NAMALWA (cell line): ENCODE data around the gene DISP2.

Experiments used
- DNase-seq: peaks from one replicate; pipeline ENCODE4 v3.0.0-alpha.2; 2015; ENCODE audit warnings: low spot score

Gene DISP2

DNA sequence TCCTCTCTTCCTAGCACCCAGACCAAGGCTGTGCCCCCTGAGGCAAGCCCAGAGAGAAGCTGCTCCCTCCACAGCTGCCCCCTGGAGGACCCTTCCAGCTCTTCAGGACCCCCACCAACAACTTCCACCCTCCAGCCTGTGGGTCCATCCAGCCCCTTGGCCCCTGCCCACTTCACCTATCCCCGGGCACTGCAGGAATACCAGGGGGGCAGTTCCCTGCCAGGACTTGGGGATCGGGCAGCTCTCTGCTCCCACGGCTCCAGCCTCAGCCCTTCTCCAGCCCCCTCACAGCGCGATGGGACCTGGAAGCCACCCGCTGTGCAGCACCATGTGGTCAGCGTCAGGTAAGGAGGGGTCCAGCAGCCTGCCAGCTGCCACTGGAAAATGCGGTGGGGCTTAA lies 5.6 kb downstream of the DISP2 start:
- no peak for DNase-seq

DNA sequence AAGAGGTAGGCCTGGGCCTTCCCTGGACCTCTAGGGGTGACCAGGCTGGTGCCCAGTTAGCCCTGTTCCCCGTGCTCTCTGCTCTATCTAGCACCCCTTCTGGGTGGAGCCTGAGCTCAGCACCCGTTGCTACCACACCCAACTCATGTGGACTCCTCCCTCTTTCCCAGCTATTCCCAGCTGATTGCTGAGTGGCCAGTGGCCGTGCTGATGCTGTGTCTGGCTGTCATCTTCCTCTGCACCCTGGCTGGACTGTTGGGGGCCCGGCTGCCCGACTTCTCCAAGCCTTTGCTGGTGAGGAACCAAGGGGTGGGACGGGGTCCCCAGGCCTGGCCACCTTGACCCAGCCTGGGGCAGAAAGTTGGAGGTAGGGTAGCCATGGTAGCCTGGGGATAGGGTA lies 6.2 kb downstream of the DISP2 start:
- no peak for DNase-seq

DNA sequence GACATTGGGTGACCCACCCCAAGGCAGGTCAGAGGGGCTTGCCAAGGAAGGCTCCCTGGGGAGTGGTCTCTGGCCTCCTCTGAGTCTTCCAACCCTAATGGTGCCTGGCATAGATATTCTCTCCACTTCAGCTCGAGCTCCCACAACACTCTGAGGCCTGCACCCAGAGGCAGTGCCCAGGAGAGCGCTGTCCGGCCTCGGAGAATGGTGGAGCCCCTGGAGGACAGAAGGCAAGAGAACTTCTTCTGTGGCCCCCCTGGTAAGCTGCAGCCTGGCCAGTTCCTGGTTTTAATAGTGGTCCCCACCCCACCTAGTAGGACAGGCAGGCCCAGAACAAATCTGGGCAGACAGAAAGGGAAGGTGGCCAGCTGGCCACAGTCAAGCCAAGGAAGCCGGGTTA lies 7.0 kb downstream of the DISP2 start:
- DNase-seq, result no peak

DNA sequence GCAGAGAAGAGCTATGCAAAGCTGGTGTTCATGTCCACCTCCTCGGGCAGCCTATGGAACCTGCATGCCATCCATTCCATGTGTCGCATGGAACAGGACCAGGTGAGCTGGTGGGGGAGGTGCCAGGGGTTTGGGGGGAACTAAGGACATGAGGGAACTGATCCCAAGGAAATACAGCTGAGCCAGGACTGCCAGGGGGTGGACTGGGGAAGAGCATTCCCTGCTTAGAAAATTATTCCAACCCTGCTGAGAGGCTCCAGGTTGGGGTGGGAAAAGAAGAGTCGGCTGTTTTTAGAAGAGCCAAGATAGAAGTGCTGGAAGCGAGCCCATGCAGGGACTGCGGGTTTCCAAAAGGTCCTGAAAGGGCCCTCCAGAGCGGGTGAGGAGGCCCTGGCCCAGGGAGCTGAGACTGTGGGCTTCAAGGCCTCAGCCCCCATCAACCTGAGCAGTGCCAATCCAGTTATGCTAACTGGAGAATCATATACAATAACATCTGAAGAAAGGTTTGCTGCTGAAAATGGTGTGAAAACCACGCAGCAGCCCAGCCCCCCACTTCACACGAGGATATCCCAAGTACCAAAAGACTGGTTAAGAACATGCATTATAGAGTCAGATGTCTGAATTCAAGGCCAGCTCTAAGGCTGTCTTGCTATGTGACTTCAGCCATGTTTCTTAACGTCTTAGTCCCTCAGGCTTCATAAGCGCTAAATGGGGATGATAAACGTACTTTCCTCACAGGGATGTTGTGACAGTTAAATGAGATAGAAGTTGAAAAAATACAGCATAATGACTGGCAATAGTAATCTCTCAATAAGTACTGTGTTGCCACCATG lies 7.8 kb downstream of the DISP2 start:
- no peak for DNase-seq

DNA sequence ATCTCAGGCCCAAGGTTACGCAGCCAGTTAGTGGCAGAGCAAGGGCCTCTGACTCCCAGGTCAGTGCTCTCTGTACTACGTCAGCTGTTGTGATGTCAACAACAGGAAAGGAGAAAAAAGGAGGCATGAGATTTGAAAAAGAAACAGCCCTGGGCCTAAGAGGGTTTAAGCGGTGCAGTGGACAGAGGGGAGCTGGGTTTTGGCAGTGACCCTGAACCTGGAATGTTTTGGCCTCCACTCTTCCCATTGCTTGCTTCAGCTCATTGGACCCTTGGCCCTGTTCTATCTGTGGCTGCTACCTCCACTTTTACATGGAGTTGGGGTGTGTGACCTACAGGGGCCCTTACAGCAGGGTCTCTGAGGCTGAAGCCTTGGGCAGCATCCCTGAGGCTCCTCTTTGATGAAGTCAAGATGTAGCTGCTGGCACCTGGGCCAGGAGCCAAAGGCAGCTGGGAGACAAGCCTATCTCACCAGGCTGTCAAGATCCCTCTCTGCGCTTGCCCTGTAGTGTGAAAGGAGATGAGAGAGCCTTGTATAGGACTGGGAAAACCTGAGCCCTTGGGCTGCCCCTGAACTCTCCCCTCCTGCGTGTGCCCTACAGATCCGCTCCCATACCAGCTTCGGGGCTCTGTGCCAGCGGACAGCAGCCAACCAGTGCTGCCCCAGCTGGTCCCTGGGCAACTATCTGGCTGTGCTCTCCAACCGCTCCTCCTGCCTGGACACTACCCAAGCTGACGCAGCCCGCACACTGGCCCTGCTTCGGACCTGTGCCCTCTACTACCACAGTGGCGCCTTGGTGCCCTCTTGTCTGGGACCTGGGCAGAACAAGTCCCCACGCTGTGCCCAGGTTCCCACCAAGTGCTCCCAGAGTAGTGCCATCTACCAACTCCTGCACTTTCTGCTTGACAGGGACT lies 8.7 kb downstream of the DISP2 start:
- no peak for DNase-seq

DNA sequence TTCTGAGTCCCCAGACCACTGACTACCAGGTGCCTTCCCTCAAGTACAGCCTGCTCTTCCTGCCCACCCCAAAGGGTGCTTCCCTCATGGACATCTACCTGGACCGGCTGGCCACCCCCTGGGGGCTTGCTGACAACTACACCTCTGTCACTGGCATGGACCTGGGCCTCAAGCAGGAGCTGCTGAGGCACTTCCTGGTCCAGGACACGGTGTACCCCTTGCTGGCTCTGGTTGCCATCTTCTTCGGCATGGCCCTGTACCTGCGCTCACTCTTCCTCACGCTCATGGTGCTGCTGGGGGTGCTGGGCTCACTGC lies 9.3 kb downstream of the DISP2 start:
- DNase-seq, result no peak

DNA sequence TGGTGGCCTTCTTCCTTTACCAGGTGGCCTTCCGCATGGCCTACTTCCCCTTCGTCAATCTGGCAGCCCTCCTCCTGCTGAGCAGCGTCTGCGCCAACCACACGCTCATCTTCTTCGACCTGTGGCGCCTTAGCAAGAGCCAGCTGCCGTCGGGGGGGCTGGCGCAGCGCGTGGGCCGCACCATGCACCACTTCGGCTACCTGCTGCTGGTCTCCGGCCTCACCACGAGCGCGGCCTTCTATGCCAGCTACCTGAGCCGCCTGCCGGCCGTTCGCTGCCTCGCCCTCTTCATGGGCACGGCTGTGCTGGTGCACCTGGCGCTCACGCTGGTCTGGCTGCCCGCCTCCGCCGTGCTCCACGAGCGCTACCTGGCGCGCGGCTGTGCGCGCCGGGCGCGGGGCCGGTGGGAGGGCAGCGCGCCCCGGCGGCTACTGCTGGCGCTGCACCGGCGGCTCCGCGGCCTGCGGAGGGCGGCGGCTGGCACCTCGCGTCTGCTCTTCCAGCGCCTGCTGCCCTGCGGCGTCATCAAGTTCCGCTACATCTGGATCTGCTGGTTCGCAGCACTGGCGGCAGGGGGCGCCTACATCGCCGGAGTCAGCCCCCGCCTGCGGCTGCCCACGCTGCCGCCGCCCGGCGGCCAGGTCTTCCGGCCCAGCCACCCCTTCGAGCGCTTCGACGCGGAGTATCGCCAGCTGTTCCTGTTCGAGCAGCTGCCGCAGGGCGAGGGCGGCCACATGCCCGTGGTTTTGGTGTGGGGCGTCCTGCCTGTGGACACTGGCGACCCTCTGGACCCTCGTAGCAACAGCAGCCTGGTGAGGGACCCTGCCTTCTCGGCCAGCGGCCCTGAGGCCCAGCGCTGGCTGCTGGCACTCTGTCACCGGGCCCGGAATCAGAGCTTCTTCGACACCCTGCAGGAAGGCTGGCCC lies 9.9 kb downstream of the DISP2 start:
- DNase-seq, result peak; percentile 94

DNA sequence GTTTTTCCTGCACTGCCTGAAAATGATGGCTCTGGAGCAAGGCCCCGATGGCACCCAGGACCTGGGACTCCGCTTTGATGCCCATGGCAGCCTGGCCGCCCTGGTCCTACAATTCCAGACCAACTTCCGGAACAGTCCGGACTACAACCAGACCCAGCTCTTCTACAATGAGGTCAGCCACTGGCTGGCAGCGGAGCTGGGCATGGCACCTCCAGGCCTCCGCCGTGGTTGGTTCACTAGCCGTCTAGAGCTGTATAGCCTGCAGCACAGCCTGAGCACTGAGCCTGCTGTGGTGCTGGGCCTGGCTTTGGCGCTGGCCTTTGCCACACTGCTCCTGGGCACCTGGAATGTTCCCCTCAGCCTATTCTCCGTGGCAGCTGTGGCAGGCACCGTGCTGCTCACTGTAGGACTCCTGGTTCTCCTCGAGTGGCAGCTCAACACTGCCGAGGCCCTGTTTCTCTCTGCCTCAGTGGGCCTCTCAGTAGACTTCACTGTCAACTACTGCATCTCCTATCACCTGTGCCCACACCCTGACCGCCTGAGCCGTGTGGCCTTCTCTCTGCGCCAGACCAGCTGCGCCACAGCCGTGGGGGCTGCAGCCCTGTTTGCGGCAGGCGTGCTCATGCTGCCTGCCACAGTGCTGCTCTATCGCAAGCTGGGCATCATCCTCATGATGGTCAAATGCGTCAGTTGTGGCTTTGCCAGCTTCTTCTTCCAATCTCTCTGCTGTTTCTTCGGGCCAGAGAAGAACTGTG lies 10.9 kb downstream of the DISP2 start:
- DNase-seq, result no peak

DNA sequence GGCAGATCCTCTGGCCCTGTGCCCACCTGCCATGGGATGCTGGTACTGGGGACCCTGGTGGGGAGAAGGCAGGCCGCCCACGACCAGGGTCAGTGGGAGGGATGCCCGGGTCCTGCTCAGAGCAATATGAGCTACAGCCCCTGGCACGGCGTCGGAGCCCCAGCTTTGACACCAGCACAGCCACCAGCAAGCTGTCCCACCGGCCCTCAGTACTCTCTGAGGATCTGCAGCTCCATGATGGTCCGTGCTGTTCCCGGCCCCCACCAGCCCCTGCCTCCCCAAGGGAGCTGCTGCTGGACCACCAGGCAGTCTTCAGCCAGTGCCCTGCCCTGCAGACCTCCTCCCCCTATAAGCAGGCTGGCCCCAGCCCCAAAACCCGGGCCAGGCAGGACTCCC lies 11.5 kb downstream of the DISP2 start:
- no peak for DNase-seq

DNA sequence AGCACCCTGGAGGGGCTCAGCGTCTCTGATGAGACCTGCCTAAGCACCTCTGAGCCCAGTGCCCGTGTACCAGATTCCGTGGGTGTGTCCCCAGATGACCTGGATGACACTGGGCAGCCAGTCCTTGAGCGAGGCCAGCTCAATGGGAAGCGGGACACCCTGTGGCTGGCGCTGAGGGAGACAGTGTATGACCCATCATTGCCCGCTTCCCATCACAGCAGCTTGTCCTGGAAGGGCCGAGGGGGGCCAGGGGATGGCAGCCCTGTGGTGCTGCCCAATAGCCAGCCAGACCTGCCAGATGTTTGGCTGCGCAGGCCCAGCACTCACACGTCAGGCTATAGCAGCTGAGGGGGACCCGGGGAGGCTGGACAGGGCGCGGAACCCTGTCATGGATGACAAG lies 12.0 kb downstream of the DISP2 start:
- no peak for DNase-seq

DNA sequence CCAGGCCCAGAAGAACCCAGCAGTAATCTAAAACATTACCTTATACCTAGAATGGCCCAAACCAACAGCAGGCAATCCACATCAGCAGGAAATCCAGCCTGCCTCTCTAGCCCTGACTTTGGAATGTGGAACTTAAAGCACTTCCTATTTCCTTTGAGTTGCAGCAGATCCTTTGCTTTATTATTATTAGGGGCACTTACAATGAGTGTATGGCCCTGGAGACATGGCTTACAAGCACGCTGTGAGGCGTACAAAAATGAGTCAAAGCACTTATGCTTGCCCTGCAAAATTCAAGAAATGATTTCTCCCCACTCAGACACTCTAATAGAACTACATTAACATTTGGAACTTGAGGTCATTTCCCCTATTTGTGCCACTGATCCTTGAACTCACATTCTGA lies 15.0 kb downstream of the DISP2 start:
- no peak for DNase-seq

DNA sequence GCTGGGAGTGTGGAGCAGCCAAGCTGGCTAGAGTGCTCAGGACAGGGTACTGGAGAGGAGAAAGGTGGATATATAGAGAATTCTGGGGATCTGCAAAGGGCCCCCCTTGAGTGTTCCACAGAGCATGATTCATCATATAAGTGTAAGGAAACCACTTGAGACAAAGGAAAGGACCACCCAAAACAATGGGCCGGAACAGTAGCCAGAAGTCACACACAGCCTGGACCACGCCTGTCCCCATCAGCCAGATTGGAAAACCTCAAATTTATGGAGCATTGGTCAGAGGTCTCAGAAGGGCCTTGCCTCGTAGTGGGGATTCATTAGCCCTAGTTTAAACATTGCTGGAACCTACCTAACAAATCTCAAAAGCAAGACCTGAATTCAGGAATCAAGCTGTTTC lies 19.6 kb downstream of the DISP2 start:
- no peak for DNase-seq

DNA sequence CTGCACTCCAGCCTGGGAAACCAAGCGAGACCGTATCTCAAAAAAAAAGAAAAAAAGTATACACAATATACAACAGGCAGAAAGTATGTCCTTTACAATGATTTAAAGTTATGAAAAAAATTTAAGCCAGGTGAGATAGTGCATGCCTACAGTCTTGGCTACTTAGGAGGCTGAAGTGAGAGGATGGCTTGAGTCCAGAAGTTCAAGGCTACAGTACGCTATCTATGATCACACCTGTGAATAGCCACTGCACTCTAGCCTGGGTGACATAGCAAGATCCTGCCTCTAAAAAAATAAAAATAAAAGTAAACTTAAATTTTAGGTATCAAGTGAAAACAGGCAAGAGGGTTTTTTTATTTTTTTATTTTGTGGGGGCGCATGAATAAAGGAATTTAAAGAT lies 21.4 kb downstream of the DISP2 start:
- no peak for DNase-seq

DNA sequence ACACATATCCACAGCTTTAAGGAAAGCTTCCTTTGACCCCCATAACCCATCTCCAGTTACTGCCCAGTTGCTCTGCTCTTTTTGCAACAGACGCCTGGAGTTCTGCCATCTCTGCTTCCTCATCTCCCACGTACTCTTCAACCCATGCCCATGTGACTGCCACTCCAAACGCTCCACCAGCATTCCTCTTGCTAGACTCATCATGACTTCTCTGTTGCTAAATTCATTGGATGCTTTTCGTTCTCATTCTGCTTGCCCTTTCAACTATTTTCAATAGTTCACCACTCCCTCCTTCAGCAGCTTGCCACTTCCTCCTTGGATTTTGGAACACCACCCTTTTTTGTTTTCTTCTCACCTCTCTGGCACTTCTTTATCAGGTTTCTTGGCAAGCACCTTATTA lies 21.8 kb downstream of the DISP2 start:
- no peak for DNase-seq

DNA sequence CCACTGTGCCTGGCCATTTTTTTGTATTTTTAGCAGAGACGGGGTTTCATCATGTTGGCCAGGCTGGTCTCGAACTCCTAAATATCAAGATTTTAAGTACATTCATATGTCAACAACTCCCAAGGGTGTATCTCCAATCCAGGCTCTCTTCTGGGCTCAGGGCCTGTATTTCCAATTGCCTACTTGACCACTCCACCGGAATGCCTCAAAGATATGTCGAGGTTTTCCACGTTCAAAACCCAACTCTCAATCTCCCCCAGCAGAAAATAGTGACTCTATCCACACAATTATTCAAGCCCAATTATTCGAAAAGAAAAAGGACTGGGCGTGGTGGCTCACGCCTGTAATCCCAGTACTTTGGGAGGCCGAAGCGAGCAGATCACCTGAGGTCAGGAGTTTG lies 22.6 kb downstream of the DISP2 start:
- DNase-seq, result no peak

DNA sequence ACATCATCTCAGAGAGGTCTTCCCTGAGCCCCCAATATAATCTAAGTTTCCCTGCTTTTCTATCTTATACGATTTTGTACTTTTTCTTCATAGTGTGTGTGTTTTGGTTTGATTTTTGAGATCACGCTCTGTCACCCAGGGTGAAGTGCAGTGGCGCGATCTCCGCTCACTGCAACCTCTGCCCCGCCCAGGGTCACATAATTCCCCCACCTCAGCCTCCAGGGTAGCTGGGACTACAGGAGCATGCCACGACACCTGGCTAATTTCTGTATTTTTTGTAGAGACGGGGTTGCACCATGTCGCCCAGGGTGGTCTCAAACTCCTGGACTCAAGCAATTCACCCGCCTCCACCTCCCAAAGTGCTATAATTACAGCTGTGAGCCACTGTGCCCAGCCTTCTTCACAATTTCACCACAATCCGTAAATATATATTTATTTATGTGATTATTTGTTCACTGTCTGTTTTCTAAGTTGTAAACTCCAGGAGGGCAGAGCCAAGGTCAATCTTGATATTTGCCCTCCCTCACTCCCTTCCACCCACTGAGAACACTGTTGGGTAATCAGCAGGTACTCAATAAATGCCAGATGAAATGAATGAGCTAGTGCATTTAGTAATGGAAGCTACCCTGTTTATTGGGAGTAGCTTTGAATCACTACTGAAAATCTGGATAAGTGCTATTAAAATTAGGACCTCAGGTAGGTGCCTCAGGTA lies 24.0 kb downstream of the DISP2 start:
- DNase-seq, result no peak

DNA sequence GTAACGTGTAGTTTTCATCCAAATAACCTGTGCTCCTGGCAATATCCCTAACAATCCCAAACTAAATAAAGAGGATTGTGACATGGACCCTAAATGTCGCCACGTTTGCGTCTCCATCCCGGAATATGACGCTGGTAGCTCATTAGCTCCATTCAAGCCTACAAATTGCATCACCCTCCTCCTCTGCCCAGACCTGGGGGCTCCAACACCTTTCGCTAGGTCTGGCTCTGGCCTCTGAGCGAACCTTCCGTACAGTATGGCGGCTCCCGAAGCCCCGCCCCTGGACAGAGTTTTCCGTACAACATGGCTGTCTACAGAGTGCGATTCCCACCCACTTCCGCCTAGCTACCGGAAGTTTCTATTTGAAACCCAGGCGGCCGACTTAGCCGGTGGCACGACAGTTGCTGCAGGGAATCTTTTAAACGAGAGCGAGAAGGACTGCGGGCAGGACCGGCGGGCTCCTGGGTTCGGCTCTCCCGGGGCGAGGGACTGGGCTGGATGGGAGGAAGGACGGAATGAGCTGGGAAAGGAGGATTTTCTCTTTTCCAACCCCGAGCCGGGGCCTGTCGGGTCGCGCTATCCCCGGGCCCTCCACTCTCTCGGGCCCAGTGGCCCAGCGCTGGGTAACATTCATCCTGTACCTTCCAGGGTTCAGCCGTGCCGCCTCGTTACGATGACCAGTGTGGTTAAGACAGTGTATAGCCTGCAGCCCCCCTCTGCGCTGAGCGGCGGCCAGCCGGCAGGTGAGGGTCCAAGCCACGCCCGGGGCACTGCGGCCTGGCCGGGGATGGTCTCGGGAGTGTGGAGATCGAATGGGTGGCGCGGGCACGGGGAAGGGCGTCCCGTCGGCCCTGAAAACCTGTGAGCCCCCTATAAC lies 24.8 kb downstream of the DISP2 start, which contains the start of gene KNSTRN:
Gene KNSTRN, plus strand, starts transcription at position 142 of the 877 bp plus-strand sequence. Its CDS starts 115 bp downstream, at position 257.
- peak; percentile 97 for DNase-seq

DNA sequence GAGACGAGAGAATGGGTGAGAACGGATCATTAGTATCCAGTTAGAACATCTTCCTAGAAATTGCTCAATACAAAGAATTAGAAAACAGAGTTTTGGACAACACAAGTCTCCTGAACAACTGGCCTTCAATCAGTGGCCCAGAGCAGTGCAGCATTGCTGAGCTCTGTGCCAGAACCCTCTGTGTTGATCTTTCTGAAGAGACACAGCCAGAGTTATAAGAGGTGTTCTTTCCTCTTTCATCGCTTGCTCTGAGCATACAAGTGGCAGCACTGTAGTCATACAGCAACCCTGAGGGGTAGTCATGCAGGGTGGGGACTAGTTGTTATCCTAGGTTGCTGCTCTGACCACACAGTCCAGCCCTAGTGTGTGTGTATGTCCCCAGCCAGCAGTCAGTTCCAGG lies 28.5 kb downstream of the DISP2 start:
- no peak for DNase-seq

DNA sequence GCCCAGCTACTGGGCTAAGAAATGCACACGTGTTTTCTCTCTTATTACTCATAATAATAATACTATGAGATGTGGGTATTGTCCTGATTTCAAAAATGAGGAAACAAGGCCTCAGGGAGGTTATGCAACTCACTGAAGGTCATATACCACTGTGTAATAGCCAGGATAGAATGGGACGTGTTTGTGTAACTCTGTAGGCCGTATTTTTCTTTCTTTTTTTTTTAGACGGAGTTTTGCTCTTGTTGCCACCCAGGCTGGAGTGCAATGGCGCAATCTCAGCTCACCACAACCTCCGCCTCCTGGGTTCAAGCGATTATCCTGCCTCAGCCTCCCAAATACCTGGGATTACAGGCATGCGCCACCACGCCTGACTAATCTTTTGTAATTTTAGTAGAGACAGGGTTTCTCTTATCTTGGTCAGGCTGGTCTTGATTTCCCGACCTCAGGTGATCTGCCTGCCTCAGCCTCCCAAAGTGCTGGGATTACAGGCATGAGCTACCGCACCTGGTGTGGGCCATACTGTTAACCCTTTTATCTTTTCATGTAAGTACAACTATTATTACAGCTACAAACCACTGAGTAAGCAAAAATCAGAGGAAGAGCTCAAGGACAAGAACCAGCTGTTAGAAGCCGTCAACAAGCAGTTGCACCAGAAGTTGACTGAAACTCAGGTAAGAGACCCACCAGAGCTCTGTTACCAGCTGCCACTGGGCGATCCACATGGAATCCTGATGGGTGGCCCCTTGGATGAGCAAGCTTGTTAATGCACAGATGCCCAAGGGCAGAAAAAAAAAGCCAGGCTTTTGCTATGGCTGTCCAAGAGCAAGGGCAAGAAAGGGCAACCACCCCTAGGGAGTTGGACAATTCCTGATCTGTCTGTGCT lies 31.2 kb downstream of the DISP2 start:
- DNase-seq, result no peak
